ENCODE data around the gene RHOV.

Gene RHOV

DNA sequence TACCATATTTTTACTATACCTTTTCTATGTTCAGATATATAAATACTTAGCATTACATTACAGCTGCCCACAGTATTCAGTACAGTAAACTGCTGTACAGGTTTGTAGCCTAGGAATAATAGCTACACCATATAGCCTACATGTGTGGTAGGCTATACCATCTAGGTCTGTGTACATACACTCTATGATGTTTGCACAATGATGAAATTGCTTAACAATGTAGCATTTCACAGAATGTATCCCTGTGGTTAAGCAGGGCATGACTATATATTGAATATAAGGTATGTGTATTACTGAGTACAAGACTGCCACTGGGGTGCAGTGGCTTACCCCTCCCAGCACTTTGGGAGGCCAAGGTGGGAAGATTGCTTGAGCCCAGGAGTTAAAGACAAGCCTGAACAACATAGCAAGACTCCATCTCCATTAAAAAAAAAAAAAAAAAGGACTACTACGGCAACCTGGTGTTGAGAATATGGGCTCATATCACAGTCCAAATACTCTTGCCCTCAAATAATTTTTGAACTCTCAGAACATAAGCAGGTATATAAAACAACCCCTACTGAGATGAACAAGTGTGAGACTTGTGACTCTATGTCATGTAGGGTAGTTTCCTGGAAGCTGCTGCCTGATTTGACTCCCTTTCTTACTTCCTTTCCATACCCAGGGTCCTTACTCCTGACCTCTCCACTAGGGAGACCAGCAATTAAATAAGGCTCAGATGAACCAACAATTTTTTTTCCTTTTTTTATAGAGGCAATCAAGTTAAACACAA lies 50.3 kb downstream of the RHOV start:
- intact Hi-C loops (cut with DNase I): no loop called here
- DNase-seq: no peak
